HG02852 (cell line): Measurements from ENCODE around the gene IMMP2L.

Experiments used
- ATAC-seq: cut with Tn5 transposase; IDR thresholded peaks from one replicate; pipeline ENCODE4 v1.9.1; 2021; ENCODE audit warnings: mild to moderate bottlenecking, moderate library complexity; ENCODE audit not compliant: unreplicated experiment

IMMP2L gene

GRCh38 chr7:111113263-111114017 is 448.9 kb downstream of the IMMP2L start:
- peak; percentile 80 for ATAC-seq

GRCh38 chr7:111112439-111112838 is 449.9 kb downstream of the IMMP2L start:
- ATAC-seq, result no peak

- no peak for ATAC-seq
Observed at GRCh38 chr7:111108496-111108895, 453.8 kb downstream of the IMMP2L start.

- no peak for ATAC-seq
Observed at GRCh38 chr7:111108000-111108399, 454.3 kb downstream of the IMMP2L start.

GRCh38 chr7:111107579-111107978 is 454.7 kb downstream of the IMMP2L start:
- ATAC-seq, result no peak

GRCh38 chr7:111105269-111105668 is 457.0 kb downstream of the IMMP2L start:
- no peak for ATAC-seq

- peak; percentile 48 for ATAC-seq
Observed at GRCh38 chr7:111104710-111105109, 457.6 kb downstream of the IMMP2L start.

- ATAC-seq, result peak; percentile 77
Observed at GRCh38 chr7:111103678-111104274, 458.5 kb downstream of the IMMP2L start.

- ATAC-seq, result no peak
Observed at GRCh38 chr7:111103136-111103535, 459.2 kb downstream of the IMMP2L start.

GRCh38 chr7:111101856-111102646 is 460.2 kb downstream of the IMMP2L start:
- ATAC-seq, result no peak

GRCh38 chr7:111098926-111099250 is 463.4 kb downstream of the IMMP2L start:
- ATAC-seq, result no peak

GRCh38 chr7:111098011-111098925 is 464.0 kb downstream of the IMMP2L start:
- ATAC-seq, result peak; percentile 68

GRCh38 chr7:111096997-111097396 is 465.3 kb downstream of the IMMP2L start:
- ATAC-seq, result no peak

- ATAC-seq, result no peak
Observed at GRCh38 chr7:111094419-111094818, 467.9 kb downstream of the IMMP2L start.

- no peak for ATAC-seq
Observed at GRCh38 chr7:111093496-111093895, 468.8 kb downstream of the IMMP2L start.

- ATAC-seq, result peak; percentile 55
Observed at GRCh38 chr7:111092406-111093236, 469.7 kb downstream of the IMMP2L start.

- ATAC-seq, result peak; percentile 13
Observed at GRCh38 chr7:111091593-111092358, 470.5 kb downstream of the IMMP2L start.

GRCh38 chr7:111090846-111091245 is 471.4 kb downstream of the IMMP2L start, which contains the start of gene LRRN3:
Gene LRRN3, plus strand, starts transcription at chr7:111091127. Its CDS starts 31,646 bp downstream, at chr7:111122773.
- no peak for ATAC-seq

GRCh38 chr7:111089822-111090426 is 472.4 kb downstream of the IMMP2L start:
- ATAC-seq, result peak; percentile 48
